GM18907 (cell line): ENCODE results near the gene HNMT.
"Not testable (repeated sequence)": the region's sequence is repeated elsewhere in the genome, so short reads cannot be mapped to it uniquely, and the experiment has no call there.

Source experiments
- ATAC-seq: cut with Tn5 transposase; IDR thresholded peaks from one replicate; pipeline ENCODE4 v1.9.1; 2021; ENCODE audit warnings: mild to moderate bottlenecking, moderate library complexity; ENCODE audit not compliant: unreplicated experiment

HNMT gene

GRCh38 chr2:137973280-137973679 lies 9.0 kb downstream of the HNMT start:
- no peak for ATAC-seq

GRCh38 chr2:137975280-137976271 lies 11.3 kb downstream of the HNMT start:
- ATAC-seq = no peak

- no peak for ATAC-seq
Measured at GRCh38 chr2:137976274-137976673, 12.0 kb downstream of the HNMT start.

- no peak for ATAC-seq
Measured at GRCh38 chr2:137977790-137978189, 13.5 kb downstream of the HNMT start.

- ATAC-seq = no peak
Measured at GRCh38 chr2:137980459-137980858, 16.2 kb downstream of the HNMT start.

GRCh38 chr2:137981112-137981656 lies 16.9 kb downstream of the HNMT start:
- no peak for ATAC-seq

- no peak for ATAC-seq
Measured at GRCh38 chr2:137983581-137983980, 19.3 kb downstream of the HNMT start.

GRCh38 chr2:137986268-137986667 lies 22.0 kb downstream of the HNMT start:
- ATAC-seq = no peak

- ATAC-seq = no peak
Measured at GRCh38 chr2:137987011-137987410, 22.7 kb downstream of the HNMT start.

GRCh38 chr2:137991078-137991477 lies 26.8 kb downstream of the HNMT start:
- ATAC-seq = no peak

GRCh38 chr2:137992039-137992646 lies 27.9 kb downstream of the HNMT start:
- no peak for ATAC-seq

GRCh38 chr2:137993715-137994476 lies 29.6 kb downstream of the HNMT start:
- not testable (repeated sequence) for ATAC-seq

- ATAC-seq = not testable (repeated sequence)
Measured at GRCh38 chr2:137995368-137995767, 31.1 kb downstream of the HNMT start.

GRCh38 chr2:137996158-137996557 lies 31.9 kb downstream of the HNMT start:
- not testable (repeated sequence) for ATAC-seq

- no peak for ATAC-seq
Measured at GRCh38 chr2:137997733-137998132, 33.5 kb downstream of the HNMT start.

GRCh38 chr2:137998503-137998902 lies 34.2 kb downstream of the HNMT start:
- ATAC-seq = no peak

GRCh38 chr2:137999273-137999672 lies 35.0 kb downstream of the HNMT start:
- no peak for ATAC-seq

- ATAC-seq = no peak
Measured at GRCh38 chr2:138000009-138000408, 35.7 kb downstream of the HNMT start.

GRCh38 chr2:138000796-138001195 lies 36.5 kb downstream of the HNMT start:
- no peak for ATAC-seq

GRCh38 chr2:138003411-138003810 lies 39.1 kb downstream of the HNMT start:
- no peak for ATAC-seq

GRCh38 chr2:138007431-138007830 lies 43.2 kb downstream of the HNMT start:
- no peak for ATAC-seq
